VCaP (cell line): ENCODE results near the gene FOXN3.
A peak's percentile ranks its signal among the peaks of the same experiment; 100 is the strongest.

ENCODE experiments used
- H3K27ac ChIP-seq: fragments of 450-650 bp; 2 replicates; pipeline ENCODE4 v1.5.1; 2017
- TF ChIP-seq, protein P1 (sequence below): fragments of 450-650 bp; conservative IDR thresholded peaks from 2 replicates; pipeline ENCODE4 v1.5.1; 2017; ENCODE audit warnings: mild to moderate bottlenecking, moderate library complexity

The FOXN3 gene

DNA sequence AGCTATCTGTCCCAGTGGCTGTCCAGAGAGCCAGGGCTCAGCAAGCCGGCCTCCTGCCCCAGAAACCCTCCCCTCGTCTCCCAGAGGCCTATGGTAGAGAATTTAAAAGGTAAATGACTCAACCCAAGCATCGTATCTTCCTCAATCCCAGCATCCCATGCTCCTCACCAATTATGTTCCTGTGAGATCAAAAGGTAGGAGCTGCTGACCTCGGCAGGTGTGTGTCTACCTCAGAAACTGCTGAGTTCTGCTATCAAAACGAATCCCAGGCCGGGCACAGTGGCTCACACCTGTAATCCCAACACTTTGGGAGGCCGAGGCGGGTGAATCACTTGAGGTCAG, 49.3 kb downstream of the FOXN3 start:
- TF ChIP-seq, protein P1, sequence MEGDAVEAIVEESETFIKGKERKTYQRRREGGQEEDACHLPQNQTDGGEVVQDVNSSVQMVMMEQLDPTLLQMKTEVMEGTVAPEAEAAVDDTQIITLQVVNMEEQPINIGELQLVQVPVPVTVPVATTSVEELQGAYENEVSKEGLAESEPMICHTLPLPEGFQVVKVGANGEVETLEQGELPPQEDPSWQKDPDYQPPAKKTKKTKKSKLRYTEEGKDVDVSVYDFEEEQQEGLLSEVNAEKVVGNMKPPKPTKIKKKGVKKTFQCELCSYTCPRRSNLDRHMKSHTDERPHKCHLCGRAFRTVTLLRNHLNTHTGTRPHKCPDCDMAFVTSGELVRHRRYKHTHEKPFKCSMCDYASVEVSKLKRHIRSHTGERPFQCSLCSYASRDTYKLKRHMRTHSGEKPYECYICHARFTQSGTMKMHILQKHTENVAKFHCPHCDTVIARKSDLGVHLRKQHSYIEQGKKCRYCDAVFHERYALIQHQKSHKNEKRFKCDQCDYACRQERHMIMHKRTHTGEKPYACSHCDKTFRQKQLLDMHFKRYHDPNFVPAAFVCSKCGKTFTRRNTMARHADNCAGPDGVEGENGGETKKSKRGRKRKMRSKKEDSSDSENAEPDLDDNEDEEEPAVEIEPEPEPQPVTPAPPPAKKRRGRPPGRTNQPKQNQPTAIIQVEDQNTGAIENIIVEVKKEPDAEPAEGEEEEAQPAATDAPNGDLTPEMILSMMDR = no peak
- H3K27ac ChIP-seq = peak overlapping the region; percentile 88

DNA sequence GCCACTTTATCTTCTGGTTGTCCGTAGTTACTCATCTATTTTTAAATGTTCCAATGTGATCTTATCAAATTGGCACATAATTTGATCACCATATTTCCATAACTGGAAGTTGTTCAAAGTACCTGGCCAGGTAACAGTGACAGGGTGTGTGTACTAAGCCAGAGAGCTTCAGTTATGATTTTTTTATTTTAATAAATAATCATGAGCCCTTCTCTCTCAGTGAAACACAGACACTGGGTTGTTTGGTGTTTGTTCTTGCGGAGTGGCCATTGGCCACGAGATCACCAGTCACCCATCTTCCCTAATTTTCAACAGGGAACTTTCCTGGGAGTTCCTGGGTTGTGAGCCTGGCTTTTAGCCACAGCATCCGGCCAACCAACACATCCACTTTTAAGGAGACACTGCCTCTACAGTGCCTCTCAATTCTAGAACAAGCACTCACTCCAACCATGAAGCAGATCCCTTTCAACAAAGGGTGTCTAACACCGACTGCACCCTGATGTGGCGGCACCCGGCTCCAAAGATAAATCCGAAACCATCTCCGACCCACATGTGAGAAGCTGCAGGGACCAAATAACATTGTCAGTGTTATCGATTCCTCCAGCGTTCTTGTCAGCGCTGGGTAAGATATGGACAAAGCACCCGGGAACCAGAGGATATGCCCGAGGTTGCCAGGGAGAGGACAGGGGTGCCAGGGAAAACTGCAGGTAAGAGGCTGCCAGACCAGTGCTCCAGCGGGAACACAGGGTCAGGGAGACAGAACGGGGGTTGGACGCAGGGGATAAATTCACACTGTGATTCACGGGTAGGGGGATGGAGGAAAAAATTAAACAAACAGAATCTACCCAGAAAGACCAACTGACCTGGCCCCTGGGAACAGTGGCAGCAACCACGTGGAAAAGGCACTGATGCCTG, 49.9 kb downstream of the FOXN3 start:
- H3K27ac ChIP-seq = peak overlapping the region; percentile 88
- TF ChIP-seq, protein P1 = no peak

DNA sequence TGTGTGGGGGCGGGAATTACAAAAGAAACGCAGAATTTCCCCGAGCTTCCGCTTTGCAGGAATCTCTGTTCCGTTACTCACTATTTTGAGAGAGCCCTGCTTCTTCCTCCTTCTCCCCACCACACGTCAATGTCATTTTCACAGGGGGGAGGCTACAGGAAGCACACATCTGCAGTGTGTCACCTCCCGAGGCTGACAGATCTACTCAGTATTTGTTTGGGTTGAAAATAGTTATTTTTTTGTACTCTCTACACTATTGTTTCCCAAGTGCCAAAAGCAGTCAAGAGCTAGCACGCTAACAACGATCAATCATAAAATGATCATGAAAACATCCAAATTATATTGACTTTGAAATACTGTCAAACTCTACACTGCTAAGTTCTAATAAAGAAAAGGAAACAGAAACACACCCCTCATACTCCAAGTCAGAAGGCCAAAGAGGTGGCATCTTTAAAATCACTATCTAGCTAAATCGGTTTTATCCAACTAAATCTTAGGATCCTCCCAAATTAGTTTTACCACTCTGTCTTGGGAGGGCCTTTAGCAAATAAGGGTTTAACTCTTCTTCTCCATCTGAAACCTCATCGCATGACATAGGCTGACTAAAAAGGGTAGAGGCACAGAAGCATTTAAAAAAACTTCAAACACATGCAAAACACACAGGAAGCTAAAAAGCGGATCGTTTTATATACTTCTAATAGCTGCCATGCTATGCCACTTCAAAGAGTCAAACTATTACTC, 51.8 kb downstream of the FOXN3 start:
- peak overlapping the region; percentile 88 for H3K27ac ChIP-seq
- TF ChIP-seq, protein P1 = no peak

DNA sequence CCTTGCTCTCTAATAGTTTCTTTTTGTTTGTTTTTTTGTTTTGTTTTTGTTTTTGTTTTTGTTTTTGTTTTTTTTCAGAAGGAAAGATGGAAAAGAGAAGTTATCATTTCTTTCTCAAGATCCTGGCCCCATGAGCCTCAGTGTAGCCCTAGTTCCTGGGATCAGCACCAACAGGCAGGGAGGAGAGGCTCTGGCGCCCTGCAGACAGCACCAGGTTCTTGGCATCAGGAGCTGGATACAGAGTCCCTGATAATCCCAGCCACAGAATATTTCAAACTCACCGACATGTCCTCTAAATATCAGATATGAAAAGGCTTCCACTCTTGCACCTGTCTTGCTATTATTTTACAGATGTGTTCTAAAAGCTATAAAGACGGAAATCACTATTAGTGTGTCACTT, 52.7 kb downstream of the FOXN3 start:
- H3K27ac ChIP-seq = peak overlapping the region; percentile 88; the same call in 1 of the 2 replicates

DNA sequence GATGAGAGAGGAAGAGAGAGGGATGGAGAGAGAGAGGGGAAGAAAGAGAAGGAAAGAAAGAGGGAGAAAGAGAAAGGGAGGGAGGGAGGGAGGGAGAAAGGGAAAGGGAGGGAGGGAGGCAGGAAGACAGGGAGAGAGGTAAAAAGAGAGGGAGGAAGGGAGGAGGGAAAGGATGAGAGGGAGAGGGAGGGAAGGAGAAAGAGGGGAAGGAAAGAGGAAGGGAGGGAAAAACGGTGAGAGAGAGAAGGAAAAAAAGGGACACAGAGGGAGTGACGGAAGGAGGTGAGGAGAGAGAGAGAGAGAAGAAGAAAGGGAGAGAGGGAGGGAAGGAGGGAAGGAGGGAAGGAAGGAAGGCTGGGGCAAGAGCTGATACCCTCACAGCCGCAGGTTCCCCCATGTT, 56.8 kb downstream of the FOXN3 start:
- H3K27ac ChIP-seq = no peak overlapping the region

More for the DNA sequence above, 52.7 kb downstream of the FOXN3 start:
- TF ChIP-seq, protein P1 = no peak

DNA sequence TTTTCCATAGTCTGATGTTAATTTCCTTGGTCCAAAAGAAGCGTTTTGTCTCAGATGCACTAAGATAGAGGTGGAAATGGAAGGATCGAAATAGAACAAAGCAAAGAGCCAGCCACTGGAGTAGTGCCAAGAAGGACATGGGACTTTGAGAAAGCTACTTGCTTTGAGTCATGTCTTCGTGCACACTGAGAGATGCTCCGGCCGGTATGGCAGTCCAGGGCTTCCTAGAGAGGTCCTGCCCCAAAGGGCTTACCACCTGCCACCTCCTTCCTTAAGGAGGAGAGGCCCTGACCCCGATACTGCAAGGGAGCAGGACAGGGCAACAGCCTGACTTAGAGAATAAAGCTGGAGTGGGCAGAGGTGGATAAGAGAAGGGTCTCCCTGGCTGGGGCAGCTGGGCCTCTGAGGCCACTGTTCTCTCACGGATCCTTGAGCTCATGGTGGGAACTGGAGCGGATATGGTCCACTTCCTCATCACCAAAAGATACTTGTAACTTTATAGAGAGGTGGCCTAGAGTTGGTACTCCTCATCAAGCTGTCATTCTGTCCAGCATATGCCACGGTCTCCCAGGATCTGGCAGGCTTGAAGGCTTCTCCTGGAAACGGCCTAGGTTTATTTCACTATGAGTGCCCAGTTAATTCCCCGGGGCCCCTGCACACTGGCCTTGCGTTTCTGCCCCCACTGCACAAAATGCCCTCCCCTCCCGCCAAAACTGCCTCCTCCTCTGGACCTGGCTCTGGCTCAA, 57.4 kb downstream of the FOXN3 start:
- no peak overlapping the region for H3K27ac ChIP-seq
- TF ChIP-seq, protein P1 = no peak

More for the DNA sequence above, 56.8 kb downstream of the FOXN3 start:
- TF ChIP-seq, protein P1 = no peak
